ENCODE results near the gene STIL.
"Not testable (repeated sequence)": the region's sequence is repeated elsewhere in the genome, so short reads cannot be mapped to it uniquely, and the experiment has no call there.

STIL gene

GRCh38 chr1:47313915-47314664, at the start of gene STIL:
STIL (minus strand) TSS chr1:47314147; CDS start chr1:47310319, 3,828 bp downstream.
- peak; percentile 98 for DNase-seq

- no peak for DNase-seq
Observed at GRCh38 chr1:47362828-47363227, 48.9 kb upstream of the STIL start.

GRCh38 chr1:47361380-47361779, 47.4 kb upstream of the STIL start:
- DNase-seq, result no peak

GRCh38 chr1:47351305-47351704, 37.4 kb upstream of the STIL start:
- no peak for DNase-seq

GRCh38 chr1:47348246-47348645, 34.3 kb upstream of the STIL start:
- no peak for DNase-seq

- DNase-seq, result no peak
Observed at GRCh38 chr1:47347735-47348134, 33.8 kb upstream of the STIL start.

- not testable (repeated sequence) for DNase-seq
Observed at GRCh38 chr1:47346979-47347378, 33.0 kb upstream of the STIL start.

GRCh38 chr1:47340227-47340626, 26.3 kb upstream of the STIL start:
- no peak for DNase-seq

- no peak for DNase-seq
Observed at GRCh38 chr1:47338249-47339077, 24.5 kb upstream of the STIL start.

GRCh38 chr1:47337350-47337749, 23.4 kb upstream of the STIL start:
- no peak for DNase-seq

GRCh38 chr1:47334765-47335435, 21.0 kb upstream of the STIL start:
- no peak for DNase-seq

- peak; percentile 85 for DNase-seq
Observed at GRCh38 chr1:47333922-47334764, 20.2 kb upstream of the STIL start.

- DNase-seq, result peak; percentile 79
Observed at GRCh38 chr1:47333578-47333921, 19.6 kb upstream of the STIL start, which contains the start of gene CMPK1. CMPK1 (plus strand) TSS chr1:47333790; CDS start chr1:47333946, 156 bp downstream.

GRCh38 chr1:47332779-47333577, 19.0 kb upstream of the STIL start:
- no peak for DNase-seq

- DNase-seq, result no peak
Observed at GRCh38 chr1:47331875-47332274, 17.9 kb upstream of the STIL start.

GRCh38 chr1:47330212-47330611, 16.3 kb upstream of the STIL start:
- DNase-seq, result no peak

GRCh38 chr1:47328992-47329391, 15.0 kb upstream of the STIL start:
- no peak for DNase-seq

GRCh38 chr1:47326271-47326670, 12.3 kb upstream of the STIL start:
- no peak for DNase-seq

GRCh38 chr1:47325528-47325927, 11.6 kb upstream of the STIL start:
- DNase-seq, result no peak

- no peak for DNase-seq
Observed at GRCh38 chr1:47324682-47325081, 10.7 kb upstream of the STIL start.

- DNase-seq, result no peak
Observed at GRCh38 chr1:47323599-47324031, 9.7 kb upstream of the STIL start.

GRCh38 chr1:47319968-47320367, 6.0 kb upstream of the STIL start:
- not testable (repeated sequence) for DNase-seq
